ENCODE data around the gene SIRT7. TPM values are rescaled to one million over a fixed set of nuclear protein-coding genes. Genes with fewer than 3 reads are reported as not detected.

The SIRT7 gene
- total and polyA plus RNA-seq, 8 donors, result 11.6 to 37.9 (median 13.2) TPM

DNA sequence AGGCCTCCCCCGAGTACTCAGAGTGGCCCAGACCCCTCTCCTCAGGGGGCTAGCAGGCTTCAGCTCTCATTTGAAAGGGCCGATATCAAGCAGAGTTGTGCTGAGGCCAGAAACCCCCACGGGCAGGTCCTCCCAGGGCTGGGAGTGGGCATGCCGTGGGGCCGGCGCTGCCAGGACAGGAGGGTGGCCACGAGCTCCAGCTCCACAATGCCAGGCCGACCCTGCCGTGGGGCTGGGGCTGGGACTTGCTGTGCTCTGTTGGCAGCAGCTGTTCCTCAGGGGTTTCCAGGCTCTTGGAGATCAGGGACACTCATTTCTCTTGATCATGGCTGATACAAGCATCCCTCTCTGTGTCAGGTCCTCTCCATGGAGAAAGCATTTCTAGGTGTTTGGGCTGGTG, 19.1 kb downstream of the SIRT7 start:
- H3K9me3 ChIP-seq, result no peaks in the 10 kb centered on the region
- no peak overlapping the region for H3K4me3 ChIP-seq
- ATAC-seq, result no peak
- DNase-seq, result no peak
- H3K27ac ChIP-seq, result no peak overlapping the region
- H3K36me3 ChIP-seq, result peaks cover 0 to 77% of the 10 kb centered on the region in 2 donors
- TF ChIP-seq, protein P1, sequence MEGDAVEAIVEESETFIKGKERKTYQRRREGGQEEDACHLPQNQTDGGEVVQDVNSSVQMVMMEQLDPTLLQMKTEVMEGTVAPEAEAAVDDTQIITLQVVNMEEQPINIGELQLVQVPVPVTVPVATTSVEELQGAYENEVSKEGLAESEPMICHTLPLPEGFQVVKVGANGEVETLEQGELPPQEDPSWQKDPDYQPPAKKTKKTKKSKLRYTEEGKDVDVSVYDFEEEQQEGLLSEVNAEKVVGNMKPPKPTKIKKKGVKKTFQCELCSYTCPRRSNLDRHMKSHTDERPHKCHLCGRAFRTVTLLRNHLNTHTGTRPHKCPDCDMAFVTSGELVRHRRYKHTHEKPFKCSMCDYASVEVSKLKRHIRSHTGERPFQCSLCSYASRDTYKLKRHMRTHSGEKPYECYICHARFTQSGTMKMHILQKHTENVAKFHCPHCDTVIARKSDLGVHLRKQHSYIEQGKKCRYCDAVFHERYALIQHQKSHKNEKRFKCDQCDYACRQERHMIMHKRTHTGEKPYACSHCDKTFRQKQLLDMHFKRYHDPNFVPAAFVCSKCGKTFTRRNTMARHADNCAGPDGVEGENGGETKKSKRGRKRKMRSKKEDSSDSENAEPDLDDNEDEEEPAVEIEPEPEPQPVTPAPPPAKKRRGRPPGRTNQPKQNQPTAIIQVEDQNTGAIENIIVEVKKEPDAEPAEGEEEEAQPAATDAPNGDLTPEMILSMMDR (IDR thresholded peaks at IDR 0.05), result no peak
- peaks cover 7 to 16% of the 10 kb centered on the region in 2 donors for H3K4me1 ChIP-seq
- intact Hi-C loops (cut with DNase I), result no loop called here
- H3K27me3 ChIP-seq, result peaks cover 0 to 23% of the 10 kb centered on the region in 2 donors

DNA sequence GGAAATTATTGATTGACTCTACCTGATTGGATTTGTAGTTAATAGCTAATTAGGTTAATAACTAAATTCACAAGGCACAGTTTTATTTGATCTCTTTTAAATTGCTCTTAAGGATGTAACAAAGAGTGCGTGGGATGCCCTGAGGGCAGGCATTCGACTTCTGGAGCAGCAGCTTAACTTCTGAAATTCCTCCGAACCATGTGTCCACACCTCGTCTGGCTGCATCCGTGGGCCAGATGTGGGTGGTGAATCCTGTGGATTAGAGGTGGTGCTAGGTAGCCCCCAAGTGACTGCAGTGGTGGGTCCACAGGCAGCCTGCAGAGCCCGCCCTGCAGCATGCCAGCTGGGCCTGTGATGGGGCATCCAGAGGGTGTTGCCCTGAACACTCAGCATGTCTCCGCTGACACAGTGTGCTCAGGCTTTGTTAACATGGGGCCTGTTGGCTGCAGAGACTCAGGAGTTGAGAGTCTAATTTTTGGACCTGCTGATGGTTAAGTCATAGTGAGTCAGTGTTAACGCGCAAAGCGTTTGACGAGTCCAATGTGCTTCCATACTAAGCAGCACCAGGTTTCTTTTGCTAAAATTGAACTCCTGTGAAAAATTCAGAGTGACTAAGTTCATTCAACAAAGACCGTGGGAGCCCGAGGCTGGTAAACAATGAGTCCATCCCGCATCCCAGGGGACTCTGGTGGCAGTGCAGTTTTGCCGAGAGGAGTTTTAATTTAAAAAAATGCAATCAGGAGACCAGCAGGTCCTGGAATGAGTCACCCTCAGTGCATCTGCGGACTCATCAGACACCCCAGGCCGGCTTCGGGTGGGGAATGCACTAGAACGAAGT, 19.7 kb downstream of the SIRT7 start:
- H3K9me3 ChIP-seq, result no peaks in the 10 kb centered on the region
- intact Hi-C loops (cut with DNase I), result no loop called here
- H3K4me1 ChIP-seq, result peaks cover 7 to 22% of the 10 kb centered on the region in 2 donors
- peaks cover 0 to 74% of the 10 kb centered on the region in 2 donors for H3K36me3 ChIP-seq
- ATAC-seq (no peak), DNase-seq (no peak)
- H3K27ac ChIP-seq, result no peak overlapping the region
- TF ChIP-seq, protein P1 (IDR thresholded peaks at IDR 0.05), result no peak
- peaks cover 0 to 22% of the 10 kb centered on the region in 2 donors for H3K27me3 ChIP-seq
- H3K4me3 ChIP-seq, result no peak overlapping the region

DNA sequence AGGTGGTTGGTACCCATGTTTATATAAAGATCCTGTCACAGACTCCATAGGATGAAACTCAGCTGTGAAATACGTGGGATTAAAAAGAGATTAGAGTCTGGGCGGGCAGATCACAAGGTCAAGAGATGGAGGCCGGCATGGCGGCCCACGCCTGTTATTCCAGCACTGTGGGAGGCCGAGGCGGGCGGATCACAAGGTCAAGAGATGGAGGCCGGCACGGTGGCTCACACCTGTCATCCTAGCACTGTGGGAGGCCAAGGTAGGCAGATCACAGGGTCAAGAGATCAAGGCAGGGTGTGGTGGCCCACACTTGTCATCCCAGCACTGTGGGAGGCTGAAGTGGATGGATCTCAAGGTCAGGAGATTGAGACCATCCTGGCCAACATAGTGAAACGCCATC, 22.6 kb downstream of the SIRT7 start:
- no peaks in the 10 kb centered on the region for H3K27me3 ChIP-seq
- no peak overlapping the region for H3K4me3 ChIP-seq
- peaks cover 7 to 22% of the 10 kb centered on the region in 2 donors for H3K4me1 ChIP-seq
- H3K27ac ChIP-seq, result no peak overlapping the region
- TF ChIP-seq, protein P1 (IDR thresholded peaks at IDR 0.05), result no peak
- intact Hi-C loops (cut with DNase I), result no loop called here
- DNase-seq (no peak), ATAC-seq (no peak)
- H3K9me3 ChIP-seq, result no peaks in the 10 kb centered on the region
- H3K36me3 ChIP-seq, result peaks cover 0 to 69% of the 10 kb centered on the region in 2 donors

DNA sequence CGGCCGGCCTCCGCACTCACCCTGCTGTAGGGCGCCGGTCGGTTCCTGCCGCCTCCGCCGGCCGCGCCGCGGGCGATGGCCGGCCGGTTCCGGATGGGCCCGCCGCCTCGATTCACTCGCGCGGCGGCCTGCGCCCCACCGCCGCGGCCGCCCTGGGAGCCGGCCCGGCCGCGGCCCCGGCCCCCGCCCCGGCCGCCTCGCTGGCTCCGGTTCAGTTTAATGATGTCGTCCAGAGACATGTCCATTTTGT, 26.7 kb downstream of the SIRT7 start:
- DNase-seq (no peak), ATAC-seq (no peak)
- Histone ChIP-seq H3K4me1 (peaks cover 15 to 35% of the 10 kb centered on the region in 2 donors), H3K27ac (peak overlapping the region; percentile 19 to 96), H3K36me3 (peaks cover 0 to 65% of the 10 kb centered on the region in 2 donors), H3K27me3 (no peaks in the 10 kb centered on the region), H3K9me3 (no peaks in the 10 kb centered on the region), H3K4me3 (peak overlapping the region; percentile 75 to 95)
- TF ChIP-seq, protein P1 (IDR thresholded peaks at IDR 0.05), result no peak
- intact Hi-C loops (cut with DNase I), result no loop called here

DNA sequence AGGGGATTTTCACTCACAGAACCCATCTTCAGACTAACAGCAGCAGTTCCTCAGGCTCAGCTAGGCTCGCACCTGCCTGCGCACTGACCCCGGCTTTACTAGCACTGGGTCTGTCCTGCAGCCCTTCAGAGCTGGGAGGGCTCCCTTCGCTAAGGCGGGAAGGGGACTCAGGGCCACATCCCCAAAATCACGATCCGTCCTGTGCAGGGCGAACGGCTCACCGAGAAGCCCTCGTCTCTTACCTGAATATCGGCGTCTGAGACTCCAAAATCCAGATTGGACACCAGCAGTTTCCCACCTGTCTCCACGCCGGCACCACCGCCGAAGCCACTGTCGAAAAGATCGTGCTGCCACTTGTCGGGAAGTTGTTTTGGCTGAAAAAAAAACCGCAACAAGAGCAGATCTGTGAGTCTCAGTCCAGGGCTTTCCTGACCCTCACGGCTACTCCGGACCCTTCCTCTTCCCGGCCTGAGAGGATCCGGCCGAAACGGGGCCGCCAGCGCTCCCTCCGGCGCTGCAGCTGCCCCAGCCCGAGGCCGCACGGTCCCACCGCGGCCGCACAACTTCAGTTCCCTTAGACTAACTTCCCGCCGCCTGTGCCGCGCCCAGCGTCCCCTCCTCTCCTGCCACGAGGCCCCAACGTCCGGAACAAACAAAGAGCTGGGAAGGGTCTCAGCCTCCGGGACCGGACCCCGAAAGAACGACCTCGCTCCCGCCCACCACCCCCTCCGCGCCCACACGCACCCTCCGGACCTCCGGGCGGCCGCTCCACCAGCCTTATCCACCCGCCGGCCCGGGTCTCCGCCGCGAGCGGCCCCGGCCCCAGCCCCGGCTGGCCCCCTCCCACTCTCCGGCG, 27.3 kb downstream of the SIRT7 start:
- peak in 2 of 4 donors; percentile 11 to 84 for DNase-seq
- H3K27ac ChIP-seq, result peak overlapping the region; percentile 19 to 96
- H3K9me3 ChIP-seq, result no peaks in the 10 kb centered on the region
- TF ChIP-seq, protein P1 (IDR thresholded peaks at IDR 0.05), result no peak
- ATAC-seq, result no peak
- peaks cover 0 to 65% of the 10 kb centered on the region in 2 donors for H3K36me3 ChIP-seq
- no peaks in the 10 kb centered on the region for H3K27me3 ChIP-seq
- intact Hi-C loops (cut with DNase I), result no loop called here
- H3K4me1 ChIP-seq, result peaks cover 15 to 35% of the 10 kb centered on the region in 2 donors
- H3K4me3 ChIP-seq, result peak overlapping the region; percentile 75 to 95

Data from left lung (tissue), 10 donors.